ELF-1 (cell line): ENCODE results near the gene CFAP54.
A peak's percentile ranks its signal among the peaks of the same experiment; 100 is the strongest.
"Not testable (repeated sequence)": the region's sequence is repeated elsewhere in the genome, so short reads cannot be mapped to it uniquely, and the experiment has no call there.

Source experiments
- DNase-seq: peaks from one replicate; pipeline ENCODE4 v3.0.0-alpha.2; 2016; ENCODE audit warnings: low read depth, low spot score

CFAP54 gene

DNA sequence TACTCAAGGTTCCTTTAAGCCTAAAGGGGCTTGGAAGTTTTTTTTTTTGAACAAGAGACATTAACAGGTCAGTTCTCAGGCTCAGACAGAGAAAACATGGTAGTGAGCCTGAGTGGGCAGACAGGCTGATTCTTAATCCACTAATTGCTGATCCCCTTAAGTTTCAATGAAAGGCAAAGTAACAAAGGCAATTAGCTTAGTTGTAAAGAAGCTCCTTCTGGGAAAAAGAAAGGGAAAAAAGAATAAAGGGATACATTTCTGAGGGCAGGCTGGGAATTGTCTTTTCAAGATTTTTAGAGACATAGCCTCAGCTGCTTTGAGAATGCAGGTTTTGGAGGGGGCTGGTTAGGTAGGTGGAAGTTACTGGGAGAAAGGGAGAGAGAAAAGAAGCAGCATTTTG is 133.8 kb downstream of the CFAP54 start:
- no peak for DNase-seq

GRCh38 chr12:96623656-96624217 is 134.4 kb downstream of the CFAP54 start:
- no peak for DNase-seq

- peak; percentile 19 for DNase-seq
Measured at GRCh38 chr12:96635844-96636243, 146.5 kb downstream of the CFAP54 start.

- no peak for DNase-seq
Measured at GRCh38 chr12:96636895-96637294, 147.5 kb downstream of the CFAP54 start.

DNA sequence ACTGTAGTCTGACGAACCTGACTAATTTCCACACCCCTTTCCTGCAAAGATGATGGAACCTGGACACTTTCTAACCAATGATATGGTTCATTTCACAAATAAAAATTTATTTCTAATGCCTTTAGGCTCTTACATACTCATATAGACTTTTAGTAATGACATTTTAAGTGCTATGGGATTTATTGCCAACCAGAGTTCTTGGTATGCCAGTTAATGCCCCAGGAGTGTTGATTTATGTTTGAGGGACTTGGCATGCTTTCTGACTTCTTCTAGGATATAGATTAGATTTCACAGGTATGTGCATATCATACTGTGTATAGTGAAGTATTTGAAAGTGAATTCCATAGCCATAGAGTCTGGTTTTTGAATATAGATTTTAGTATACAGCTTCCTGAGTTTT is 159.5 kb downstream of the CFAP54 start:
- DNase-seq = no peak

DNA sequence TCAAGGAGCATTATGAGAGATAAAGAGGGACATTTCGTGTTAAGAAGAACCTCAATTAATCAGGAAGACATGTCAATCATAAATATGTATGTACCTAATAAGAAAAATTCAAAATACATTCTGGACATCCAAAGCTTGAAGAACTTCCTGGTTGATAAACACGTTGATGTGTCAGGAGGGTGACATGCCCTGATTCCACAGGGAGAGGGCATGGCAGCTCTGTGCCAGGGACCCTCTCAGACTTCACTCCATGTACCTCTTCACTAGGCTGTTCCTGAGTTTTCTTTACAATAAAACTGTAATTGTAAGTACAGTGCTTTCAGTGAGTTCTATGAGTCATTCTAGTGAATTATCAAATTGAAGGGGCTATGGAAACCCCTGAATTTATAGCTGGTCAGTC is 163.5 kb downstream of the CFAP54 start:
- DNase-seq = no peak

DNA sequence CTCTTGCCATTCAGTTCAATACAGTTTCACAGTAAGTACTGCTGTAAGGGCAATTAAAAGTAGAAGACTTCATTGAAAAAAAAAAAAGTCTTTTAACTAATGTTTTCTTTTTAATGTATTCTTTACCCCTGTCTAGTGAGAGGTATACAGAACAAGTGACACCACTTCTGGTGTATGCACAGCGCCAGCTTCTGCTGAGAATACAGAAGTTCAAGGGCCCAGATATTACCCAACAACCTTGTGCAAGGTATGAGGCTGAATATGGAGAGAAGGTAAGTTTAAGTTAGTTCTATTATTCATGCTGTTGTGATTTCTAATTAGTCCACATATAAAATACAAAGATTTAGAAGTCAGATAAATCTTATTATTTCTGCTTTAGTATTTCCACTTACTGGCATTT is 168.7 kb downstream of the CFAP54 start:
- no peak for DNase-seq

DNA sequence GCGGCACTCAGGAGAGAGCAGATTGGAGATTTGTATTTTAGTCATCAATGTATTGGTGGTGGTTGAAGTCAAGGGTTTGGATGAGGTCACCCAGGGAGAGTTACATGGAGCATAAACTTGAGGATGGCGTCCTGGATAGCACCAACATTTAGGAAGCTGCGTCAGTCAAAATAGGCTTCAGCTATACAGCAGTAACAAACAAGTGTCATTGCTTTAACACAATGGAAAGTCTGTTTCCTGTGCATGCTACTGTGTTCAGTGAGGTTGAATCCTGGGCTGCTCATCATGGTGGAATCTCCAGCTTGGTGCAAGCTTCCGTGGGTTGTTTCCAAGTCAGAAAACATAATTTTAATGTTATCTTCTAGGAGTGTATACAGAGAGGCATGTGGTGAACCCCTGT is 180.4 kb downstream of the CFAP54 start:
- no peak for DNase-seq

- DNase-seq = no peak
Measured at GRCh38 chr12:96670334-96670899, 181.0 kb downstream of the CFAP54 start.

DNA sequence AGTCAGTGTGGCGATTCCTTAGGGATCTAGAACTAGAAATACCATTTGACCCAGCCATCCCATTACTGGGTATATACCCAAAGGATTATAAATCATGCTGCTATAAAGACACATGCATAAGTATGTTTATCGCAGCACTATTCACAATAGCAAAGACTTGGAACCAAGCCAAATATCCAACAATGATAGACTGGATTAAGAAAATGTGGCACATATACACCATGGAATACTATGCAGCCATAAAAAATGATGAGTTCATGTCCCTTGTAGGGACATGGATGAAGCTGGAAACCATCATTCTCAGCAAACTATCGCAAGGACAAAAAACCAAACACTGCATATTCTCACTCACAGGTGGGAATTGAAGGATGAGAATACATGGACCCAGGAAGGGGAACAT is 186.1 kb downstream of the CFAP54 start:
- DNase-seq = not testable (repeated sequence)

DNA sequence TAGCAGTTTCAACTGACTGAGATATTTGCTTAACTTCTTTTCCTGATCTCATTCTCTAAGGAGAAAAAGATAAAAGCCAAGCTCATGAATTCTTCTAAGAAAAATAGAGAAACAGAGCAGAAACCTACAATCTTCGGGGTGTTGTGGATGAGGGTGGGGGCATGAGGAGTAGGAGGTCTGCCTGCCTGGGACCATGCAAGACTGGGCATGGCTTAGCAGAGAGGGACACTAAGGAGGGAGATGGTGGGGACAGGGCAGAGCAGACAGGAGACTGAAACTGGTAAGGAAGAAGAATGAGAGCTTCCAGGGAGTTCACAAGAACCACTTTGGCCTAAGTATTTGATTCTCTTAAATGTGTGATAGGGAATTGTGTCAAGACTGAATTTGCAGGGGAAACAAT is 188.0 kb downstream of the CFAP54 start:
- no peak for DNase-seq

DNA sequence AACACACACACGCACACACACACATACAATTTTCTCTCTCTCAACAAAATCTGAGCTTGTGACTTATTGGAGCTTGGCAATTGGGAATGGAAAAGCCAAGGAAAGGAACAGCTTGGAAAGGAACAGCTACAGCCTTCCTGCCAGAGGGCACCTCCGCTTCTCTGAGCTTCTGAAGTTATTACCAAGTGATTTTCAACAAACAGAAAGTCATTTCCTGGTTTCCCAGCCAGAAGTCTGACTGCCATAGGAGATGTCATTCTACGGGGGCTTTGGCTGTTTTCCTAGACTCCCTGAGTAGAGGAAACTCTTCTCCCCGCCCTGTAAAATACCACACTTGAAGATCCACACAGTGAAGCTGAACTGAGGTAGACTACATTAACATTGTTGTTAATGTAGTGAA is 198.3 kb downstream of the CFAP54 start:
- DNase-seq = no peak

GRCh38 chr12:96698521-96698920 is 209.1 kb downstream of the CFAP54 start:
- no peak for DNase-seq

- no peak for DNase-seq
Measured at GRCh38 chr12:96698965-96699364, 209.6 kb downstream of the CFAP54 start.

GRCh38 chr12:96701856-96702255 is 212.5 kb downstream of the CFAP54 start:
- no peak for DNase-seq

DNA sequence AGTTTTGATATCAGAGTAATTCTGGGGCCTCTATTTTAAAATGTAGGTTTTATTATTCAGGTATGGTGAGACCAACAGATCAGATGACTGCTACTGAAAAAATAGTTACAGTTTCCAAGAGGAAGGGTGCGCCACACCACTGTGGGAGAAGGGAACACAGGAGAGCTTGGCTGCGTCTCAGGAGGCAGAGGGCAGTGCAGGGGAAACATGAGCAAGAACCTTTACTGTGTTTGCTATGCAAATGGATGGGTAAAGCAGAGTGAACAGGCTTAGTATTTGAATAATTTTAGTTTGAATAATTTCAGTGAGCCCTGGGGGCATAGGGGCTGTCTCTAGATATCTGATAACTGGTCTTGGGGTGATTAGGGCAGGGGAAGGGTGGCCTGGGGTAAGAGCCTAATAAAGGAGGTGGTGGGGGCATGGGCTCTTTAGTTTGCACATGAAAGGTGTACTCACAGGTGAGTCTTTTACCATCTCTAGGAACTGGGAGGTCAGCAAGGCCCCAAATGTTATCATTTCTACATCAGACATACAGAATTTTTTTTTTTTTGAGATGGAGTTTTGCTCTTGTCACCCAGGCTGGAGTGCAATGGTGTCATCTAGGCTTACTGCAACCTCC is 220.9 kb downstream of the CFAP54 start:
- peak; percentile 19 for DNase-seq

- DNase-seq = no peak
Measured at GRCh38 chr12:96711364-96711763, 222.0 kb downstream of the CFAP54 start.

- DNase-seq = no peak
Measured at GRCh38 chr12:96714199-96714598, 224.8 kb downstream of the CFAP54 start.

DNA sequence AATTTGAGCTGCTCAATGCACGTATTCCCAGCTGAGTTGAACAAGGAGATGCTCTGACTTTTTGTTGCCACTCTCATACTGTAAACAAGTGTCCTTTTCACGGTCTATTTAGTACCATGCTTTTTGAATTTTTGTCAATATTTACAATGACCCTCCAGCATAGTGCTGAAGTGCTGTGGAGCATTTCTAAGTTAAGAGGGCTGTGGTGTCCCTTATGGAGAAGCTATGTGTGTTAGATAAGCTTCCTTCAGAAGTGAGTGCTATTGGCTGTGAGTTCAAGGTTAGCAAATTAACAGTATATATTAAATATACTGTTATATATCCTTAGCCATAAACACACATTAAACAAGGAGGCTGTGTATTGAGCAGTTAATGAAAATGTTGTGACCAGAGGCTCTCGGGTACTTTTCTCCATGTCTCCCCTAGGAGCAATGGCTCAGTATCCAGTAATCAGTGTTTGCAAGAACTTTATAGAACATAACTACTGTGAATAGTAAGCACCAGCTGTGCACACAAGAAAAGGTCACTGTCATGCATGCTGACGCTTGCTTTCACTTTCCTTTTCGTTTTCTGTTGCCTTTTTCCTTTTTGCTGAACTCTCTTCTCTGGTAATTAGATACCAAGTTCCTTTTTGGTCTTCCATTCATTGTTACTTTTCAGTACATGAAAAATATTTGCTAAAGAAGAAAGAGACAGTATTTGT is 230.4 kb downstream of the CFAP54 start:
- no peak for DNase-seq

GRCh38 chr12:96720363-96720705 is 231.0 kb downstream of the CFAP54 start:
- DNase-seq = no peak

GRCh38 chr12:96729466-96729865 is 240.1 kb downstream of the CFAP54 start:
- peak; percentile 2 for DNase-seq

DNA sequence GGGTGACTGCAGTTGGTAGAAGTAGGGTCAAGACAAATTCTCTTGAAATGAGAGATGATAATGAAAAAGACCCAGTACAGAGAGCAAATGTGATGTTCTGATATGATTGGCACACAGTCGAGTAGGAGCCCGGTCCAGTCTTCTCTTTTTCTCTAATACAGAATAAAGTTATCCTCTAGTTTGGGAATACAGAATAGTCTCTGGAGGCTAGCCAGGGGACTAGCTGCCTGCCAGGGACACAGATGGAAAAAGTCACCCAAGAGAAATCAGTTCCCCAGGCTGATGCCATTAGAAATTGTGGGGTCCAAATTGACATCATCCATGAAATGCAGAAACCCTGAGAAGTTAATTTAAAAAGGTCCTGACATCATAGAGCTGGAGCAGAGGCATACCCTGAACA is 240.5 kb downstream of the CFAP54 start:
- DNase-seq = no peak

DNA sequence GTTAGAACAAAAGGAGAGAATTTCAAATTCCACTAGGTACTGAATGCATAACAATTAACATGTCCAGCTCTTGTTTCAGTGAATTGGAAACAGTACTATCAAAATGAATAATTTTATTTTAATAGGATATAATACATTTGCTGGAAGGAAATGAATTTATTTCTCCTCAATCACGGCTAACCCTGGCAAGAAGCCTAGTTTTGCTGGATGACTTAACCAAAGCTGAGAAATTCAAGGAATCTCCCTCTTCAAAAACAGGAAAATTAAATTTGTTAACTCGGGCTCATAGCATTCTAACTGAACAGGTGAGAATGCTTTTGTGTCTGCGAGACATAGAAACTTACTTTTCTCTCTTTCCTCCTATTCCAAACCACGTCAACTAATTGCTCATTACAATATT is 254.2 kb downstream of the CFAP54 start:
- no peak for DNase-seq
